HG02852 (cell line): ENCODE data around the gene ZNF423.

ENCODE experiments used
- ATAC-seq: cut with Tn5 transposase; IDR thresholded peaks from one replicate; pipeline ENCODE4 v1.9.1; 2021; ENCODE audit warnings: mild to moderate bottlenecking, moderate library complexity; ENCODE audit not compliant: unreplicated experiment

Gene ZNF423

DNA sequence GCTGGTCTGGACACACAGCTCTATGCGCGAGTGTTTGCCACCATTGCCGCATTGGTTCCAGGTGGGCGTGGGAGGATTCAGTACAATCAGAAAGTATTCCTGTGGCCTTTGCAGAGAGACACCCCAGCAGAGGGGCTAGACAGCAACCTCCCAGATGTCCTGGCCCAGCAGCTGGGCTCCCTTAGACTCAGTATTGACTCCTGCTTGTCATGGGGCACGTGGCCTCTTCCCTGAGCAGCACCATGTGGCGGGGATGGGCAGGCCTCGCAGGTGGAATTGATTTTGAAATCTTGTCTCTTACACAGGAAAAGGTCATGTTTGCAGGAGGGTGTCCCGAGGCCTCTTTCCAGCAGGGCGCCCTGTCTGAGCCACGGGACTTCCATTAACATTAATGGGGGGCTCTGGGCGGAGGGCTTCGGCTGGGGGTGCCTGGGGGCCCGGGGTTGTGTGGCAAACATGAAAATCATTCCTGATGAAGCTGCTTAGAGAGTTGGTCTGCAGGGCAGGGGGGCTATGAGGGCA, 385.9 kb downstream of the ZNF423 start:
- ATAC-seq = no peak

DNA sequence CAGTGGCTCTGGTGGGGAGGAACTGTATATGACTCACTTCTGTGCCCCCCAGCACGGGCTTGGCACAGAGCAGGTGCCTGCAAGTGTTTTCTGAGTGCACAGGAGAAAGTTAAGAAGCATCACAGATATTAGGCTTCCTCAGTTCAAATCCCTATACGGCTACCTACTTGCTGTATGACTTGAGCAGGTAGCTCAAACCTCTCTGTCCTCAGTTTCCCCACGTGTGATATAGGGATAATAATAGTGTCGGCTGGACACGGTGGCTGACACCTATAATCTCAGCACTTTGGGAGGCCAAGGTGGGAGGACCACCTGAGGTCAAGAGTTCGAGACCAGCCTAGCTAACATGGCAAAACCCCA, 386.6 kb downstream of the ZNF423 start:
- ATAC-seq = no peak

DNA sequence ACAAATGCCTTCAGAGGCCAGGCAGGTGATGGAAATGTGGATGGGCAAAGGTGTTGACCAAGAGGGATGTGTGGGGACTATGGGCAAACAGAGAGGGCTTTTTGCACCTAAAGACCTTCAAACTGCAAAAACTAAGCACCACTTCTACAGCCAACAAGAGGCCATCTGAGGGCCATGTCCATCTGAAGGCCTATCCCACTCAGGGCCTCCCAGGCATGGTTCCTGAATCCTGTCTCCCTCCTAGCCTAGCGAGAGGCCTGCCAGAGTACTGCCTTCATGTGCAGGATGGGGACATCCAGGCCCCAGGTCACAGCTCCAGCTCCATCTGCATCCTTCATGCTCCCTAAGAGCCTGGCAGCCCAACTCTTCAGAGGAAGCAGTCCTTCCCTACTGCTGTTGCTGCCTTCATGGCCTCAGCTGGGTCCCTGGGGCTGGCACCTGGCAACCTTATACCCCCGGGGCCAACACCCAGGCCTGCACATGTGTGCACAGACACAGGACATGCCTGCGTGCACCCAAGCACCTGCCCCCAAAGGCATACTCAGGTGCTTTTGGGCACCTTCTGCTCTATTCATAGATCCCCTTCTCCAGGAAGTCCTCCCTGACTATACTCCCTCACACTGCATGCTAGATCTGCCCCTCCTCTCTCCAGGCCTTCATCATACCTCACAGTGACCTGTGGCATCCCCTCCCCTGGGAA, 387.2 kb downstream of the ZNF423 start:
- no peak for ATAC-seq

DNA sequence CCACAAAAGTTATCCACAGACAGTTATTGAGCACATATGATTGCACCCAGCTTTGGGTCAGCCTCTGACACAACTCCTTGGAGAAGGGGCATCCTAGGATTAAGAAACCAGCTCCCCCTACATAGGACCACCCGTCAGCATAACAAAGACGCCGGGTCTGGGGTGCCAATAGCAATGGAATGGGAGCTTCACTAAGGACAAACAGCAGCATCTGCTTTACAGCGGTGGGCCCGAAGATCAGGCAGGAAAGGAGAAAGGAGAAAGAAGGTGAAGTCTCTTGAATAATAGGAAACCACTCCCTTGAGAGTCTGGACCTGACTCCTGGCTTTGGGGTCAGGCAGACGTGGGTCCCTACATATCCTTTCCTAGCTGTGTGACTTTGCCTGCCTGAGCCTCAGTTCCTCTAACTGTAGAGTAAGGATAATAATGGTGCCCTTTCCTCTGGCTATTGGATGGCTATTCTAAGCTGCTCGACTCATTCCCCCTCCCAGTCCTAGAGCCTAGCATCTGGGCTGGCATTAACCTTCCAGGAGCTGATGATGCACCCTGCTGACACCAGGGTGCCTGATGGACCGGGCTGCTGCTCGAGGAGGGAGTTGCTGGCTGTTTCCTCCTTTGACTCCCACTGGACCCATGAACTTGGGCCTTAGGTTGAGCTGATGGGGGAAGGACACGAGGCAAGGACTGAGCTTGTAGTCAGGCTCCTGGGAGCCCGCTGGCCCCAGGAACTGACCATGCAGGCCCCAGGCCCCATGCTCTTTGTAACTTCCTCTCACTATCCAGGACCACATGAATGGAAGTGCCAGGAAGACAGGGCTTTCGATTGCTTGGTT, 388.2 kb downstream of the ZNF423 start:
- ATAC-seq = no peak

DNA sequence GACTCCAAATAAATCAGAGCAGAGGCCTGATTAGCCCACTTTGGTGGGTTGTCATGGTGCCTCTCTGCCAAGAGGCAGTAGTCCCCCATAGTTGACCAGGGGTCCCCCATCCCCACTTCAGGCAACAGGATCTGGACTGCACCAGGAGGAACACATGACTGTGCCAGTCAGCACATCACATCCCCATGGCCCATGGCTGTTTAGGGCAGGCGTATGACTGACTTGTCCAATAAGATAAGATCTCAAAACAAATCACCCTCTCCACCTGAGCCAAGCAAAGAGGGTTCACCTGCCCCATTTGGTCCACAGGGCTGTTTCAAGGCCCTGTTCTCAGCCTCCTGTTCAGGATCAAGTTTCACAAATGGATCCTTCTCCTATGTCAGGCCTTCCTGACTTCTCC, 389.0 kb downstream of the ZNF423 start:
- ATAC-seq = no peak

DNA sequence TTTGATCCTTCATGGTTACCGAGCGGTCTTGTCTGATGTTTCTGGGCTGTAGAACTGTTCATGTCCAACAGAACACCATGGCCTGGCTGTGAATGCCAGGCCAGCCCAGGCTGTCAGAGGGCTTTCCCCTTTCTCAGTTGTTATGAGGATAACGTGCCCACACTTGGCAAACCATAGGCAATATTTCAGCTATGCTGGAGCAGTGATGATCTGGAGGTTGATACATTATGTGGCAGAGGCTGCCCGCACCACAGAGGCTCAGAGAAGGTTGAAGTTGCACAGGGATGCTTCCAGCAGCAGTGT, 389.4 kb downstream of the ZNF423 start:
- no peak for ATAC-seq

DNA sequence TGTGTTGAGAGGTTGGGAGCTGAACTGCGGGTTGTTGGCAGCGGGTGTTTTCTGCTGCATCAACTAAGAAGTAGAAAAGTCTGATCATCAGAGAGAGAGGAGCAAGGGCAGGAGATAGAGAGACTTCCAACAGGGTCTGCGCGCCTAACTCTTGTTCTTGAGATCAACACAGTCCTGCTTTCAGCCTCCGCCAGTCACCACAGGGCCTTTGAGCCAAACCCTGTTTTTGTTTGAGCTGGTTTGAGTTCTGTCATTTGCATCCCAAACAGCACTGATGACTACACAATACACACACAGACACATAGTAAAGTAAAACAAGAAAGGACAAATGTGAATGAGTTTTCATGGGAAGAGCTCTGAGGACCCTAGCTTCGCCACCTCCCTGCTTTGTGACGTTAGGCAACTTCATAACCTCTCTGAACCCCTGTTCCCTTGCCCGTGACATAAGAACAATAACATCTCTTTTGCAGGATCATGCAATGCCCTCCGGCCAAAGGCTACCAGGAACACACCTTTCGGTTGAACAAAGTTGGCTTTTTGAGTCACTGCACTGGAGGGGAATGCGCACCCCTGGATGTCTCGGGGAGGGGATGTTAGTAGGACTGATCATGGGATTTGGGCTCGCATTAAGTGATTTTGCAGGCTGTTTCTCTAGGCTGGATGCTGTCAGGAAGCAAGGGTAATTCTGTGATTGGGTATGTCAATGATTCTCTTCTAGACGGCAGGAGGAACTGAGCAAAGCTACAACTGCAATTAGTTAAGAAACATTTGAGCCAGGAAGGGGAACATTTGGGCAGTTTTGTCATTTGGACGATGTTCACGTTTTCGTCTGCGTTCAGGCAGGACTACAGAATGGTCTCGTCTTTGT, 390.0 kb downstream of the ZNF423 start:
- ATAC-seq = no peak

DNA sequence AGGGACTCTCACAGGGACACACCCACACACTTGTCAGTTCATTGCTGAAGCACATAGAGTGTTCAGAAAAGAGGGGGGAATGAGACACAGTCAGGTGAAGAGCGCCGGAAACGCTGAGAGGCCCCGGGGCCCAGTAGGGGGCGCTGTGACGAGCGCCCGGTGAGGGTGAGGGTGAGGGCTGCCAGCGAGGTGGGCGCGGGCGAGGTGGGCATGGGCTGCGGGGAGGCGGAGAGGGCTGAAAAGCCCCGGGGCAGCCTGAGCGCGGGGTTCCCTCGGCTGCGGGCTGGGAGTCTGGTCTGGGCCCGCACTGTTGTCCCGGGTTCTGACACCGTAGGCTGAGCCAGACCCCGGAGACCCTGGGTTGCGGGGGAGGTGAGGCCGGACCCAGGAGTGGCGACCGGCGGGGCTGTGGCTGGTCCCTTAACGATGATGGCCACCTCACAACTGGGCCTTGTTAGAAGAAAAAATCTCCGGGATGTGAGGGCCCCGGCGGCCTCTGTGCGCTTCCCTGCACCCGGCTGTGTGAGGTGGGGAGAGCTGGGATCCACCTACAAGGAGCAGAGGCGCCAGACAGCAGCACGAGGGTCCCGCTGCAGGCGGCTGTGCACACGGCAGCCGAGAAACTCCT, 390.9 kb downstream of the ZNF423 start:
- no peak for ATAC-seq

DNA sequence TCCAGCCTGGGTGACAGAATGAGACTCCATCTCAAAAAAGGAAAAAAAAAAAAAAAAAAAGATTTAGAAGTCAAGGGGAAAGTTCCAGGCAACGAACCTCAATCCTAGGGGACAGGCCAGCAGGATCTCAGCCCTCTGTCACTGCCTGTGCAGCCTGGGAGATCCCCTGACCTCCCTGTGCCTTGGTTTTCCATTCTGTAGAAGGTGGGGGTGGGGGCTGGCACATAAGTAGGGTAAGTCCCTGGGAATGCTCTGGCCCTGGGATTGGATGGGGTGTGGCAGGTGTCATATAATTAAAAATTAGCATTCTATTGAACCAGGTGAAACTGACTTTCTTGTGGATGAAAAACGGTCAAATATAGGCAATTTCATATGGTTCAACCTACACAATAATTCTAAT, 391.8 kb downstream of the ZNF423 start:
- ATAC-seq = no peak

DNA sequence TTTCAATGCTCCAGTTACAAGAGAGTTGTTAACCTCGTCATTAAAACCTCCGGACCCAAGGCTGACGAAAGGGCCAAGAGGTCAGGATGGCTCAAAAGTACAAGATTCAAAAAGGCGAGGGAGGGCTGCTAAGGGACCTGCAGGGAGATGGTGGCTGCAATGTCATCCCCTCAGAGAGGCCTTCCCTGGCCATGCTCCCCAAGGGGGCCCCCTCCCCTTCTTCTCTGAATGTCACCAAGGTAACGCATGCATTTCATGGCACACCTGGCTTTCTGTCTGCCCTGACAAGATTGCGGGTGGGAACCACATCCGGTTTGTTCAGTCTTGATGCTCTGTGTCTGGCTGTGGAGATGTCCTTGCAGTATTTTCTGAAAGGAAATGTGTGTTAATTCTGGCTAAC, 392.4 kb downstream of the ZNF423 start:
- peak; percentile 91 for ATAC-seq

DNA sequence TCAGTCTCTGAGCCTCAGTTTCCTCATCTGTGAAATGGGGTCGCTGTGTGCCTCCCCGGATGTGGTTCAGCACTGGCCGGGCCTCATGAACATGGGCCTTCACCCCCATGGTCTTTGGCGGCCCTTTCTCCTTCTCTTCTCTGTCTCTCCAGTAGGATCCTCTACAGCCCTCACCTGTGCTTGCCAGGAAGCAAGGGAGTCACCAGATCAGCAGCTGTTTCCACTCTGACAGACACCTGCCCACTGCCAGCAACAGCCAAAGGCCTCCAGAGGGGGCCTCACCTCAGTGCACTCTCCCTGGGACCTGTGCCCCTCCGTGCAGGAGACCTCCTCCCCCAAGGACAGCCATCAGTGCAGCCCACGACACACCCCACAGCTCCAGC, 392.9 kb downstream of the ZNF423 start:
- peak; percentile 16 for ATAC-seq

DNA sequence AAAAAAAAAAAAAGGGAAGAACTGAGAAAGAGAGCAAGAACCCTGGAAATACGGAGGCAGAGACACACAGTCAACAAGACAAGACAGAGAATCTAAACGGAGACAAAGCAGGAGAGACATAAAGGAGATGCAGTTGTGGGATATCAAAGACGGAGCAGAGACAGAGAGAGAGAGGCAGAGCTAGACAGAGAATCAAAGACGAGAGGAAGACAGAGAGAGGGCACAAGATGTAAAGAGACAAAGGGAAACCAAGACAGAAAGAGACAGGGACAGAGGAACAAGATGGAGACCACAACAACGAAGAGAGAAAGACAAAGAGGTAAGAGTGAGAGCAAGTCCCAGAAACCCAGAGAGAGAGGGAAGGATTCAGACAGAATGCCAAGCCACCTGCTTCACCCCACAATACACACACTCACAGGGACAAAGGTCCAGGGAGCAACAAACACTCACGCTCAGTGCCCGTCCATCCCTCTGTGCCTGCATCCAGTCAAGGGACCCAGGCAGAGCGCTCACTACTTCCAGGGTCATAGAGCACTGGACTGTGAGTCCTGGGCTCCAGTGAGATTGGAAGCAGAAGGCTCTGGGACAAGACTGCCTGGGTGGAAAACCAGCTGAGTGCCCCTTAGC, 393.4 kb downstream of the ZNF423 start:
- no peak for ATAC-seq

DNA sequence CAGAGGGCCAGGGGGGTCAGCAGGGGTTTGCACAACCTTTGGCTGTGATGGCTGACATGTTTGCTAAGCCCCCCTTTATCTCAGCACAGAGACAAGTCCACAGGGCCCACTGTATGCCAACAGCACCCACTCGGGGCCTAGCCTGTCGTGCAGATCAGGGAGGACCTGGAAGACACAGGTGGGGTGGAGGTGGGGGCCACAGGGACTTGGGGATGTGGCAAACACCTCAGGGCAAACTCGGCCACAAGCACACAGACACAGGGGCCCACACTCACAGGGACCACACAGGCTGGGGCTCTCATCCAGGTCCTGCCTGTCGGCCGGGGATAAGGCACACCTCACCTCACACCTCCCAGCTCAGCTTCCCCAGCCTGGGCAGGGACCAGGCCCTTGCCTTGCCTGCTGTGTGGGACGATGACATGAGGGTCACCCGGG, 394.4 kb downstream of the ZNF423 start:
- ATAC-seq = no peak

DNA sequence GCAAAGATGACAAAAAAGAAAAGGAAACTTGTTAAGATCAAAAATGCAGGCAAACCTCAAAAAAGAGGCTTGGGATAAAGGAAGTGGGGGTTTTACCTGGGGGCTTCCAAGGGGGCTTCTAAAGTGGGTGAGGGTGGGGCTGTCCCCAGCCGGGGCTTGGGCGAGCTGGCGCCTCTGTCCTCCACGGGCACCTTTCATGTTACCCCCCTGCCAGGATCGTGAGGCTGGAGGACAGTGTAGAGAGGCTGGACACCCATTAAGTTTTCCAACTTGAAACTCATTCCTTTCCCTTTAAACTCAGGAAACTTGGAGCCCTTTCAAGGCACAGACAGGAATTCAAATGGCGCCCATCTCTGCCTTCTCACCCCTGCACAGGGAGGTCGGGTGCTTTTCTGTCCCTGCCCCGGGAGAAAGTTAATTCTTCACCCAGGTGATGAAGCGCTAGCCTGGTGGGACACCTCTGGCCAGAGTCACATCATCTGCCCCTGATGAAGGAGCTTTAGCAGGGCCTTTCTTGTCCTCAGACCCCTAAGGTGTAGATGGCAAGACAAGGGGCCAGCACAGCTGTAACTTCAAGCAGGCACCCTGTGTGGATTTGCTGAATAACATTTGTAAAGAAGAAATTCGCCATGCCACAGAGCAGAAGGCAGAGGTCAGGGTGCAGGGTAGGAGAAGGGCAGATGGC, 395.0 kb downstream of the ZNF423 start:
- no peak for ATAC-seq

DNA sequence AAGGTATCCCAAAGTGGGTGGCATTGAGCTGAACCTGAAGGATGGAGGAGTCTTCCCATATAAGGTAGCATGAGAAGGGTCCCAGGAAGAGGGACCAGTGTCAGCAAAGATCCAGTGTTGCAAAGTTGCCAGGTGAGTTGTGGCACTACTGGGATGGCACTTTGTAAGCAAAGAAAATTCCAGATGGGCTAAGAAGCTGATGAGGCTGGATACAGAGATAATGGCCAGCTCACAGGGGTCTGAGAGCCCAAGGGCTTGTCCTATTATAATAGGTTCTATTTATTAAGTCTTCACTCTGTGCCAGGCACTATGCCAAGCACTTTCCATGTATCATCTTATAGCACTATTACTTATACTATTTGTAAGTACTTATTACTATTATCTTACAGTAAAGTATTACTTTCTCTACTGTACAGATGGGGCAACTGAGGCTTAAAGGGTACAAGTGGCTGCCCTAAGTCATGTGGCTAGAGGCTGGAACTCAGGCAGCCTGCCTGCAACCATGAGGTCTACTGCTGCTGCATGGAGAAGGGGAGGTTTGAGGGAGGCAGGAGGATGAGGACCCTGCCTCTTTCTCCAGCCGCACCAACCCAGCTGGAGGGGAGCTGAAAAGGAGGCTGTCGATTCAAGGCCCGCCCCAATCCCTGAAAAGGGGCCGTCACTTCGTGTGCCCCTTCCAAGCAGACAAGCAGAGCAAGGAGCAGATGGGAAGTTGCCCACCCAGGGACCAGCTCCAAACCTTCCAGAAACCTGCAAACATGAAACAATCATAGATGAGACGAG, 395.8 kb downstream of the ZNF423 start:
- ATAC-seq = no peak

DNA sequence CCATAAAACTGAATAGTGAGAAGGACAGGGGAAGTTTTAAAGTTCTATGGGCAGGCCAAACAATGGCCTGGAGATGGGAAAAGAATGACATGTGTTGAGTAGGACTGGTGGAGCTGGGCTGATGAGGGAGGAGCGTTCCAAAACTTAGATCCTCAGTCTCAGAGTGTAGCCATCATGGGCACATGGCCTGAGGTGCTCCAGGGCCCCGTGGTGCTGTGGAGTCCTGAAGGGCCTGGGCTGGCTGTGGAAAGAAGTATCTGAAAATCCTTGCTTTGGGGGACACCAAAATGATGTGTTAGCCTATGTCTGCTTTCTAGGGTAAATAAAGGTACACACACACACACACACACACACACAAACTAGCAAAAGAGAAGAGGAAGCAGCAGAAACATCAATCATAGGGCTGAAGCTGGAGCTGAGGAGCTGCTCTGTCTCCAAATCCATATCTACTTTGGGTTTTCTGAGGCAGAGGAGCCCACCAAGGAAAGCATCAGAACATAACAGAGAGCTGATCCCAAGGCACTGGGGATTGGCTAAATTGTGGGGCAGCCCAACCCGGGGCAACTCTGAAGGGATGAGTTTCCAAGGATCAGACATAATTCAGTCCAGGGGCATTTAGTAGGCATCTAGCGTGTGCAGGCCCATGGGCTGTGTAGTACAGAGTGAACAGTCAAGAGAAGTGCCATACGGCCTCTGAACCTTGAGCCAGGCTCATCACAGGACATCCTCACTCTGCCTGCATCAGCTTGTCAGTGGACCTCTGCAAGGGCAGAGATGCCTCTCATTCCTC, 397.1 kb downstream of the ZNF423 start:
- no peak for ATAC-seq

DNA sequence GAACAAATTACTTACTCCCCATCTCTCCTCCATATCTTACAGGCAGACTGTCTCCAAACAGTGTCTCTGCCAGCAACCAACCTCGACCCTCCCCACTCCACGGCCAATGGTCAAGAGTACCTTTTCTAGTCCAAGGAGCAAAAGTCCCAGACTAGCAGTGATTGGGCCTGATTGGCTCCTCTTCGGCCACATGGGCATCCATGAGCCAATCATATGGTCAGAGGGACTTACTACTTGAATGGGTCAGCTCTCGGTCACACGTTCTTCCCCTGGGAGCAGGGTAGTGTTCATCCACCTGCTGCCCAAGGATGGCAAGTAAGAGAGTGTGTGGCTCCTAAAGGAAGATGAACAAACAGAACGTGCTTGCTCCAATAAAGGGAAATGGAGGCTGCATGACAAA, 397.7 kb downstream of the ZNF423 start:
- no peak for ATAC-seq

DNA sequence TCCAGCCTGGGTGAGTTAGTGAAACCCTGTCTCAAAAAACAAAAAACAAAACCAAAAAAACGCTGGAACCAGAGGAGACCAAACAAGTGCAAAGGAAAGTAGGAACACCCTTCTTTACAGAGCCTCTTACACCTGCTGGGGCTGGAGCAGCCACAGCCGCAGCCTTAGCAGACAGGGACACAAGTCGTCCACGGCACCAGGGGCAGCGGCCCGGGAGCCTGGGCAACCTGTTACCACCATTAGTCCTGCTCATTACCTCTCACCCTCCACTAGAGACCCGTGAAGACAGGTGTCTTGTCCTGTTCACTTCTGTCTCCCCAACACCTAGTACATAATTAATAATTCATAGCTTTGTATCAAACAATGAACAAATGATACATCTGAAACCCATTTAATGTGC, 398.7 kb downstream of the ZNF423 start:
- no peak for ATAC-seq

DNA sequence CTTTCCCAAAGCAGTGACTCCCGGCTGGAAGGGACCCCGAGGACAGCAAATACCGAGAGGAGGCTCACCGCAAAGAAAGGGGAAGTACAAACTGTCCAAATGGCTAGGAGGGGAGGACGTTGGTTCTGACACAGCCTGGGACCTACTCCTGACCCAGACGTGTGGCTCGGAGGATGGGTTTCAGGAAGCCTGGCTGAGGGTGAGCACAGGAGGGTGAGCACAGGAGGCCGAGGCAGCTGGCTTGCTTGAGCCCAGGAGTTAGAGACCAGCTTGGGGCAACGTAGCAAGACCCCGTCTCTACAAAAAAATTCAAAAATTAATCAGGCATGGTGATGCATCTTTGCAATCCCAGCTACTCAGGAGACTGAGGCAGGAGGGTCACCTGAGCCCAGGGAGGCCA, 399.1 kb downstream of the ZNF423 start:
- no peak for ATAC-seq
